Mesenchymal stem cell (in vitro differentiated cells and primary cell): ENCODE measurements around the gene MAP4K3.
"Not testable (repeated sequence)": the region's sequence is repeated elsewhere in the genome, so short reads cannot be mapped to it uniquely, and the experiment has no call there.

Experiments
- DNase-seq: peaks from one replicate; pipeline ENCODE4 v3.0.0-alpha.2; 2013
- H2AFZ ChIP-seq: one replicate; pipeline ENCODE4 v1.6.1; 2013; ENCODE audit warnings: low read depth, mild to moderate bottlenecking, control low read depth, inconsistent platforms, low read length, moderate library complexity
- H2AK5ac ChIP-seq: 2 replicates; pipeline ENCODE4 v1.6.1; 2013; ENCODE audit warnings: low read length, moderate library complexity, mild to moderate bottlenecking, inconsistent platforms; ENCODE audit not compliant: severe bottlenecking
- H2BK120ac ChIP-seq: one replicate; pipeline ENCODE4 v1.6.1; 2013; ENCODE audit warnings: low read depth, mild to moderate bottlenecking, inconsistent platforms, low read length, moderate library complexity
- H2BK12ac ChIP-seq, 2 experiments: one replicate each; pipeline ENCODE4 v1.6.1; 2013; ENCODE audit warnings: inconsistent platforms in 2 of 2, low read length in 2 of 2, mild to moderate bottlenecking in 2 of 2, moderate library complexity in 2 of 2, control low read depth in 1 of 2
- H2BK15ac ChIP-seq: one replicate; pipeline ENCODE4 v1.6.1; 2013; ENCODE audit warnings: mild to moderate bottlenecking, low read depth, inconsistent platforms; ENCODE audit not compliant: poor library complexity, severe bottlenecking
- H2BK5ac ChIP-seq: 2 replicates; pipeline ENCODE4 v1.6.1; 2013; ENCODE audit warnings: low read depth, mild to moderate bottlenecking, low read length, control low read depth, inconsistent platforms; ENCODE audit not compliant: poor library complexity, severe bottlenecking
- H3K14ac ChIP-seq, 2 experiments: one replicate each; pipeline ENCODE4 v1.6.1; 2013; ENCODE audit warnings: inconsistent platforms in 2 of 2, low read length in 2 of 2, control low read depth in 1 of 2, mild to moderate bottlenecking in 1 of 2, moderate library complexity in 1 of 2
- H3K18ac ChIP-seq, 2 experiments: one replicate each; pipeline ENCODE4 v1.6.1; 2013; ENCODE audit warnings: inconsistent platforms in 2 of 2, low read length in 2 of 2, control low read depth in 1 of 2, low read depth in 1 of 2, mild to moderate bottlenecking in 1 of 2
- H3K23ac ChIP-seq, 2 experiments: one replicate each; pipeline ENCODE4 v1.6.1; 2013; ENCODE audit warnings: inconsistent platforms in 2 of 2, low read length in 2 of 2, mild to moderate bottlenecking in 2 of 2, moderate library complexity in 2 of 2, control low read depth in 1 of 2
- H3K27ac ChIP-seq: 2 replicates; pipeline ENCODE4 v1.5.1; 2013; ENCODE audit warnings: mild to moderate bottlenecking, moderate library complexity, low read length, control low read depth, inconsistent platforms; ENCODE audit not compliant: poor library complexity, severe bottlenecking
- H3K27me3 ChIP-seq, 2 experiments: 2 replicates each; pipeline versions ENCODE4 v1.6.1 to v1.7.0; 2013; ENCODE audit warnings: low read length in 2 of 2, mild to moderate bottlenecking in 2 of 2, moderate library complexity in 2 of 2, control low read depth in 1 of 2, inconsistent platforms in 1 of 2; ENCODE audit not compliant: control insufficient read depth in 1 of 2, insufficient read depth in 1 of 2
- H3K36me3 ChIP-seq, 2 experiments: 2 replicates each; pipeline versions ENCODE4 v1.6.1 to v1.7.0; 2013; ENCODE audit warnings: low read length in 2 of 2, control low read depth in 1 of 2, inconsistent platforms in 1 of 2, low read depth in 1 of 2, mild to moderate bottlenecking in 1 of 2; ENCODE audit not compliant: insufficient read depth in 2 of 2, control insufficient read depth in 1 of 2
- H3K4ac ChIP-seq, 2 experiments: one replicate each; pipeline ENCODE4 v1.6.1; 2013; ENCODE audit warnings: inconsistent platforms in 2 of 2, low read length in 2 of 2, mild to moderate bottlenecking in 2 of 2, moderate library complexity in 2 of 2, control low read depth in 1 of 2, low read depth in 1 of 2
- H3K4me1 ChIP-seq: 2 replicates; pipeline ENCODE4 v1.6.1; 2013; ENCODE audit warnings: low read depth, low read length, control low read depth; ENCODE audit not compliant: control insufficient read depth, insufficient read depth
- H3K4me2 ChIP-seq: 2 replicates; pipeline ENCODE4 v1.6.1; 2013; ENCODE audit warnings: low read length, mild to moderate bottlenecking, inconsistent platforms; ENCODE audit not compliant: poor library complexity, severe bottlenecking
- H3K4me3 ChIP-seq, 2 experiments: 2 replicates each; pipeline versions ENCODE4 v1.5.1 to v1.7.0; 2013; ENCODE audit warnings: low read length in 2 of 2, mild to moderate bottlenecking in 2 of 2, control low read depth in 1 of 2, low read depth in 1 of 2; ENCODE audit not compliant: insufficient read depth in 1 of 2
- H3K79me1 ChIP-seq: replicated peaks from 2 replicates; pipeline ENCODE4 v1.6.1; 2013; ENCODE audit warnings: mild to moderate bottlenecking, control low read depth, low read length, inconsistent platforms; ENCODE audit not compliant: poor library complexity, severe bottlenecking
- H3K9ac ChIP-seq: 2 replicates; pipeline ENCODE4 v1.7.0; 2013; ENCODE audit warnings: mild to moderate bottlenecking, low read length, moderate library complexity
- H3K9me3 ChIP-seq: 2 replicates; pipeline ENCODE4 v1.7.0; 2013; ENCODE audit warnings: mild to moderate bottlenecking, low read length; ENCODE audit not compliant: control insufficient read depth
- H4K8ac ChIP-seq: one replicate; pipeline ENCODE4 v1.6.1; 2013; ENCODE audit warnings: inconsistent platforms, mild to moderate bottlenecking, low read length, moderate library complexity
- H4K91ac ChIP-seq: one replicate; pipeline ENCODE4 v1.6.1; 2013; ENCODE audit warnings: mild to moderate bottlenecking, low read length, inconsistent platforms
- WGBS: methylation state at CpG from one replicate; pipeline ENCODE4 v1.1.7; 2013; ENCODE audit warnings: mixed read lengths; 5-methylcytosine and 5-hydroxymethylcytosine counted together

The MAP4K3 gene

GRCh38 chr2:39362595-39362994, 74.5 kb downstream of the MAP4K3 start:
- 99% methylated on average over 4 of the region's 4 CpGs for WGBS
- no peaks in the 10 kb centered on the region for H3K4me1 ChIP-seq
- no peak for DNase-seq

GRCh38 chr2:39361511-39361910, 75.6 kb downstream of the MAP4K3 start:
- Histone ChIP-seq H2AFZ (no peak overlapping the region), H3K79me1 (peaks cover 30% of the 10 kb centered on the region), H3K9me3 (peaks cover 36% of the 10 kb centered on the region), H2BK120ac (no peak overlapping the region), H3K27me3 (no peaks in the 10 kb centered on the region), H3K14ac (no peak overlapping the region), H4K91ac (no peak overlapping the region), H2BK15ac (no peak overlapping the region), H3K9ac (no peak overlapping the region), H3K4me1 (no peaks in the 10 kb centered on the region), H3K27ac (no peak overlapping the region), H3K4me3 (no peak overlapping the region), H4K8ac (no peak overlapping the region), H3K36me3 (peaks cover 10 to 38% of the 10 kb centered on the region in 2 experiments), H2BK5ac (no peak overlapping the region), H2BK12ac (no peak overlapping the region), H2AK5ac (no peak overlapping the region), H3K23ac (no peak overlapping the region), H3K18ac (no peak overlapping the region), H3K4ac (no peak overlapping the region), H3K4me2 (no peak overlapping the region)
- no peak for DNase-seq

More at GRCh38 chr2:39362595-39362994, 74.5 kb downstream of the MAP4K3 start:
- Histone ChIP-seq H3K23ac (no peak overlapping the region), H3K79me1 (peaks cover 30% of the 10 kb centered on the region), H3K36me3 (peaks cover 10 to 40% of the 10 kb centered on the region in 2 experiments), H2BK5ac (no peak overlapping the region), H3K4ac (no peak overlapping the region), H2BK120ac (no peak overlapping the region), H2BK15ac (no peak overlapping the region), H2AK5ac (no peak overlapping the region), H3K18ac (no peak overlapping the region), H3K9me3 (peaks cover 36% of the 10 kb centered on the region), H3K27me3 (no peaks in the 10 kb centered on the region), H2AFZ (no peak overlapping the region), H3K9ac (no peak overlapping the region), H3K14ac (no peak overlapping the region), H3K27ac (no peak overlapping the region), H3K4me3 (no peak overlapping the region), H3K4me2 (no peak overlapping the region), H4K8ac (no peak overlapping the region), H4K91ac (no peak overlapping the region), H2BK12ac (no peak overlapping the region)

DNA sequence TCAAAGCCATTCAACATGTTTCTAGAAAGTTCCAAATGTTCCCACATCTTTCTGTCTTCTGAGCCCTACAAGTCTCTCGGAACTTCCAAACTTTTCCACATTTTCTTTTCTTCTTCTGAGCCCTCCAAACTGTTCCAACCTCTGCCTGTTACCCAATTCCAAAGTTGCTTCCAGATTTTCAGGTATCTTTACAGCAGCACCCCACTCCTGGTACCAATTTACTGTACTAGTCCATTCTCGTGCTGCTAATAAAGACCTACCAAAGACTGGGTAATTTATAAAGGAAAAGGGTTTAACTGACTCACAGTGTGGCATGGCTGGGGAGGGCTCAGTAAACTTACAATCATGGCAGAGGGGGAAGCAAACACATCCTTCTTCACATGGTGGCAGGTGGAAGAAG, 76.7 kb downstream of the MAP4K3 start:
- 98% methylated on average over 2 of the region's 2 CpGs for WGBS
- not testable (repeated sequence) for H4K8ac ChIP-seq, H2BK120ac ChIP-seq, DNase-seq, H3K14ac ChIP-seq, H3K4me2 ChIP-seq, H3K23ac ChIP-seq, H4K91ac ChIP-seq, H3K27me3 ChIP-seq, H3K27ac ChIP-seq, H2AK5ac ChIP-seq, H2BK15ac ChIP-seq, H2BK12ac ChIP-seq, H2AFZ ChIP-seq, H3K4me1 ChIP-seq, H3K4ac ChIP-seq, H3K18ac ChIP-seq, H2BK5ac ChIP-seq, H3K9ac ChIP-seq
- Histone ChIP-seq H3K9me3 (peaks cover 36% of the 10 kb centered on the region), H3K36me3 (peaks cover 10 to 43% of the 10 kb centered on the region in 2 experiments), H3K4me3 (peak overlapping the region in 1 of 2 experiments; percentile 48), H3K79me1 (peaks cover 26% of the 10 kb centered on the region)

DNA sequence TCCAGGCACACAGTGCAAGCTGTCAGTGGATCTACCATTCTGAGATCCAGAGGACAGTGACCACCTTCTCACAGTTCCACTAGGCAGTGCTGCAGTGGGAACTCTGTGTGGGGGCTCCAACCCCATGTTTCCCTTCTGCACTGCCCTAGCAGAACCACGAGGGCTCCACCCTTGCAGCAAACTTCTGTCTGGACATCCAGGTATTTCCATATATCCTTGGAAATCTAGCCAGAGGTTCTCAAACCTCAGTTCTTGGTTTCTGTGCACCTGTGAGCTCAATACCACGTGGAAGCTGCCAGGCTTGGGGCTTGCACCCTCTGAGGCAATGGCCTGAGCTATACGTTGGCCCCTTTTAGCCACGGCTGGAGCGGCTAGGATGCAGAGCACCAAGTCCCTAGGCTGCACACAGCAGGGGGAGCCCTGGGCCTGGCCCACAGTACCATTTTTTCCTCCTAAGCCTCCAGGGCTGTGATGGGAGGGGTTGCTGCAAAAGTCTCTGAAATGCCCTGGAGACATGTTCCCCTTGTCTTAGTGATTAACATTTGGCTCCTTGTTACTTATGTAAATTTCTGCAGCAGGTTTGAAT, 77.5 kb downstream of the MAP4K3 start:
- H3K4ac ChIP-seq: no peak overlapping the region
- no peak overlapping the region for H3K18ac ChIP-seq
- H3K9ac ChIP-seq: no peak overlapping the region
- H2AK5ac ChIP-seq: no peak overlapping the region
- DNase-seq: no peak
- H2AFZ ChIP-seq: no peak overlapping the region
- no peak overlapping the region for H3K23ac ChIP-seq
- no peak overlapping the region for H4K91ac ChIP-seq
- no peak overlapping the region for H4K8ac ChIP-seq
- H3K79me1 ChIP-seq: peaks cover 26% of the 10 kb centered on the region
- no peak overlapping the region for H3K4me2 ChIP-seq
- no peak overlapping the region for H2BK120ac ChIP-seq
- no peak overlapping the region for H2BK5ac ChIP-seq
- H3K27me3 ChIP-seq: no peaks in the 10 kb centered on the region
- over 99% methylated on average over 5 of the region's 5 CpGs for WGBS
- H3K4me3 ChIP-seq: peak overlapping the region in 1 of 2 experiments; percentile 48
- H2BK15ac ChIP-seq: no peak overlapping the region
- no peak overlapping the region for H2BK12ac ChIP-seq
- no peaks in the 10 kb centered on the region for H3K4me1 ChIP-seq
- H3K9me3 ChIP-seq: peaks cover 36% of the 10 kb centered on the region
- H3K14ac ChIP-seq: no peak overlapping the region
- no peak overlapping the region for H3K27ac ChIP-seq
- peaks cover 16 to 48% of the 10 kb centered on the region in 2 experiments for H3K36me3 ChIP-seq
